ENCODE measurements around the gene TAB3.

The TAB3 gene

GRCh38 chrX:30876367-30876766, 12.7 kb downstream of the TAB3 start:
- Mint-ChIP-seq H3K27ac (peak overlapping the region; percentile 8 to 18), H3K4me1 (ENCODE audit: low read depth in 2 of 2) (peaks cover 10 to 43% of the 10 kb centered on the region in 2 donors), H3K4me3 (no peak overlapping the region), H3K9me3 (no peaks in the 10 kb centered on the region), H3K36me3 (ENCODE audit: insufficient read depth) (peaks cover 3% of the 10 kb centered on the region), H3K27me3 (no peaks in the 10 kb centered on the region)
- DNase-seq (no peak), ATAC-seq (replicated peaks) (no peak)

- no peak for ATAC-seq (replicated peaks)
- Mint-ChIP-seq H3K4me1 (ENCODE audit: low read depth in 2 of 2) (peaks cover 10 to 41% of the 10 kb centered on the region in 2 donors), H3K27me3 (no peaks in the 10 kb centered on the region), H3K9me3 (no peaks in the 10 kb centered on the region), H3K36me3 (ENCODE audit: insufficient read depth) (peaks cover 6% of the 10 kb centered on the region), H3K27ac (peak overlapping the region in 1 of 2 donors; percentile 8), H3K4me3 (no peak overlapping the region)
- DNase-seq: no peak
Observed at GRCh38 chrX:30875957-30876356, 13.1 kb downstream of the TAB3 start.

- ATAC-seq (replicated peaks) (no peak), DNase-seq (no peak)
- H3K27ac Mint-ChIP-seq: no peak overlapping the region
- H3K27me3 Mint-ChIP-seq: no peaks in the 10 kb centered on the region
- no peaks in the 10 kb centered on the region for H3K9me3 Mint-ChIP-seq
- H3K4me3 Mint-ChIP-seq: no peak overlapping the region
- H3K4me1 Mint-ChIP-seq (ENCODE audit: low read depth in 2 of 2): peaks cover 10 to 30% of the 10 kb centered on the region in 2 donors
- peaks cover 9% of the 10 kb centered on the region for H3K36me3 Mint-ChIP-seq (ENCODE audit: insufficient read depth)
Observed at GRCh38 chrX:30874851-30875250, 14.2 kb downstream of the TAB3 start.

- no peak overlapping the region for H3K4me3 Mint-ChIP-seq
Observed at GRCh38 chrX:30870572-30870971, 18.5 kb downstream of the TAB3 start.

GRCh38 chrX:30865612-30866011, 23.4 kb downstream of the TAB3 start:
- Mint-ChIP-seq H3K4me1 (ENCODE audit: low read depth in 2 of 2) (no peaks in the 10 kb centered on the region), H3K27ac (no peak overlapping the region), H3K27me3 (no peaks in the 10 kb centered on the region), H3K4me3 (no peak overlapping the region), H3K36me3 (ENCODE audit: insufficient read depth) (peaks cover 23% of the 10 kb centered on the region), H3K9me3 (no peaks in the 10 kb centered on the region)
- ATAC-seq (replicated peaks): no peak
- no peak for DNase-seq

More at GRCh38 chrX:30870572-30870971, 18.5 kb downstream of the TAB3 start:
- no peak overlapping the region for H3K27ac Mint-ChIP-seq
- no peaks in the 10 kb centered on the region for H3K27me3 Mint-ChIP-seq
- no peaks in the 10 kb centered on the region for H3K9me3 Mint-ChIP-seq
- no peak for ATAC-seq (replicated peaks)
- peaks cover 6 to 16% of the 10 kb centered on the region in 2 donors for H3K4me1 Mint-ChIP-seq (ENCODE audit: low read depth in 2 of 2)
- peaks cover 26% of the 10 kb centered on the region for H3K36me3 Mint-ChIP-seq (ENCODE audit: insufficient read depth)
- DNase-seq: no peak

DNA sequence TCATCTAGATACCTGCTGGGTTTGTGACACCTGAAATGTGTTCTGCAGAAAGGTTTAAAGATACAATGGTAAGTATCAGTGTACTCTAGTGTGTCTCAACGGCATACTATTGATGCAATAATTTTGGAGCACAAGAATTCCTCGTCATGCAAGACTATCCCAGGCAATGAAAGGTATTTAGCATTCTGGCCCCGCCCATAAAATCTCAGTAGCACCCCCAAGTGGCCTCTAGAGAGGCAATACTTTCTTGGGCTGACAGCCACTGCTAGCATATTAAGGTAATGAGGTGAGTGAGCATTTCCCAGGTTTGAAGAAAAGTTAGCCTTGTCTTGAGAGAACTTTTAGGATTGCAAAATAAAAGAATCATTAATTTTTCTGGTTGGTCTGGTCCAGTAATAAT, 24.0 kb downstream of the TAB3 start:
- H3K4me1 Mint-ChIP-seq (ENCODE audit: low read depth in 2 of 2): no peaks in the 10 kb centered on the region
- no peak for DNase-seq

GRCh38 chrX:30864383-30864785, 24.7 kb downstream of the TAB3 start:
- Mint-ChIP-seq H3K9me3 (no peaks in the 10 kb centered on the region), H3K27me3 (no peaks in the 10 kb centered on the region), H3K27ac (no peak overlapping the region), H3K4me1 (ENCODE audit: low read depth in 2 of 2) (no peaks in the 10 kb centered on the region), H3K4me3 (no peak overlapping the region), H3K36me3 (ENCODE audit: insufficient read depth) (peaks cover 27% of the 10 kb centered on the region)
- DNase-seq: no peak
- ATAC-seq (replicated peaks): no peak

More for the DNA sequence above, 24.0 kb downstream of the TAB3 start:
- peaks cover 25% of the 10 kb centered on the region for H3K36me3 Mint-ChIP-seq (ENCODE audit: insufficient read depth)
- no peak for ATAC-seq (replicated peaks)
- no peak overlapping the region for H3K27ac Mint-ChIP-seq
- no peaks in the 10 kb centered on the region for H3K9me3 Mint-ChIP-seq
- H3K27me3 Mint-ChIP-seq: no peaks in the 10 kb centered on the region
- H3K4me3 Mint-ChIP-seq: no peak overlapping the region

DNA sequence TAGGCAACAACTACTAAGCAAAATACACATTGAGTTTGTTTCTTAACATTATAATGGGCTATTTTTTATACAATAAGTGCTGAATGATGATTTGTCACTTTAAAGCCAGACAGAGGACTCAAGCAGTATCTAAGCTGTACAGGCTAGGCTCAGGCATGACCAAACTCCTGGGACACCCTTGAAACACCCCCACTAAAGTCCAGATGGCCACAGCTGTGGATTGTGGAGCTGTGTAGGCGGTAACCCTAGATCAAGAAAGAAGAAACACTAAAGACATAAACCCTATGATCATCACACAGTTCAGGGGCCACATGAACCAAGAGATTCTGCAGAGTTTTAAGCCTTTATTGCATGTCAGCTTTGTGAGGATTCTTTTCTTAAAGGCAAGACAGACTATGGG, 25.1 kb downstream of the TAB3 start:
- Mint-ChIP-seq H3K36me3 (ENCODE audit: insufficient read depth) (peaks cover 25% of the 10 kb centered on the region), H3K4me3 (no peak overlapping the region), H3K27ac (no peak overlapping the region), H3K9me3 (no peaks in the 10 kb centered on the region), H3K4me1 (ENCODE audit: low read depth in 2 of 2) (no peaks in the 10 kb centered on the region), H3K27me3 (no peaks in the 10 kb centered on the region)
- ATAC-seq (replicated peaks) (no peak), DNase-seq (no peak)

DNA sequence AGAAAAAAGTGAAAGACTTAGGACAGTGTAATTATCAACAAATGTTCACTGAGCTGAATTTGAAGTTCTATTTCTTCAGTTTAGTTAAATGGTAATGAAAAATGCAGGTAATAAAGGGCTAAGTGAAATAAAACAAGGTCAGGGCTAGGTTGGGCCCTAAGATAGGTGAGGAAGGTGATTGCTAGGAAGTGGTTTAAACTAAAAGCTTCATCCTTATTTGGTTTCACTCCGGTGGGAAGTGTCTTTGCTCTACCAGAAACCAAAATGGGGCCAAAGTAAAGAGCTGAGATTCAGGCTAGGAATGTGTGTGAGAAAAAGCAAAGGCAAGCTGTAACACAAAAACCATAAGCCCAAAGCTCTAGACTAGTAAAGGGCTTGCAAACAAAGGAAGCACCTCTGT, 31.0 kb downstream of the TAB3 start:
- H3K9me3 Mint-ChIP-seq: no peaks in the 10 kb centered on the region
- peak overlapping the region; percentile 19 to 27 for H3K27ac Mint-ChIP-seq
- DNase-seq: no peak
- peaks cover 19% of the 10 kb centered on the region for H3K36me3 Mint-ChIP-seq (ENCODE audit: insufficient read depth)
- H3K27me3 Mint-ChIP-seq: no peaks in the 10 kb centered on the region
- H3K4me1 Mint-ChIP-seq (ENCODE audit: low read depth in 2 of 2): peaks cover 1 to 6% of the 10 kb centered on the region in 2 donors
- no peak overlapping the region for H3K4me3 Mint-ChIP-seq
- ATAC-seq (replicated peaks): no peak

DNA sequence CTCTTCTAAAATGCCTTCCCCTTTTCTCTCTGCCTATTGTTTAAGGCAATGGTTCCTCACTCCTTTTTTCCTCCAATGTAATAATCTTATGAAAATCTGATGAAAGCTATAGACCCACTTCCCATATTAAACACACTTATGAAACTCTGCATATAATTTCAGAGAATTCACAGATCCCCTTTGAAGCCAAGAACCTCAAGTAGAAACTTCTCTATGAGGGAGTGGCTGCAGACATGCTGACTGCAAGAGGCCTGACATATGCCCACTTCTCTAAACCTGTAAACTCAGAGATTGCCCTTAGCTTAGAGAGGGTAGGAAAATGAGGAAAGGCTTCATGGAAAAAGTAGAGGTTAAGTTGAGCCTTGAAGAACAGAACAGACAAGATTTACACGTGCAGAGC, 37.6 kb downstream of the TAB3 start:
- no peaks in the 10 kb centered on the region for H3K27me3 Mint-ChIP-seq
- no peak overlapping the region for H3K27ac Mint-ChIP-seq
- peaks cover 16% of the 10 kb centered on the region for H3K36me3 Mint-ChIP-seq (ENCODE audit: insufficient read depth)
- no peak for DNase-seq
- ATAC-seq (replicated peaks): no peak
- no peaks in the 10 kb centered on the region for H3K9me3 Mint-ChIP-seq
- H3K4me1 Mint-ChIP-seq (ENCODE audit: low read depth in 2 of 2): peaks cover 3 to 6% of the 10 kb centered on the region in 2 donors
- no peak overlapping the region for H3K4me3 Mint-ChIP-seq

GRCh38 chrX:30835373-30835772, 53.7 kb downstream of the TAB3 start:
- H3K36me3 Mint-ChIP-seq (ENCODE audit: insufficient read depth): peaks cover 26% of the 10 kb centered on the region
- DNase-seq: no peak
- no peaks in the 10 kb centered on the region for H3K9me3 Mint-ChIP-seq
- H3K27ac Mint-ChIP-seq: no peak overlapping the region
- H3K27me3 Mint-ChIP-seq: no peaks in the 10 kb centered on the region
- H3K4me3 Mint-ChIP-seq: no peak overlapping the region
- ATAC-seq (replicated peaks): no peak
- peaks cover 0 to 8% of the 10 kb centered on the region in 2 donors for H3K4me1 Mint-ChIP-seq (ENCODE audit: low read depth in 2 of 2)

DNA sequence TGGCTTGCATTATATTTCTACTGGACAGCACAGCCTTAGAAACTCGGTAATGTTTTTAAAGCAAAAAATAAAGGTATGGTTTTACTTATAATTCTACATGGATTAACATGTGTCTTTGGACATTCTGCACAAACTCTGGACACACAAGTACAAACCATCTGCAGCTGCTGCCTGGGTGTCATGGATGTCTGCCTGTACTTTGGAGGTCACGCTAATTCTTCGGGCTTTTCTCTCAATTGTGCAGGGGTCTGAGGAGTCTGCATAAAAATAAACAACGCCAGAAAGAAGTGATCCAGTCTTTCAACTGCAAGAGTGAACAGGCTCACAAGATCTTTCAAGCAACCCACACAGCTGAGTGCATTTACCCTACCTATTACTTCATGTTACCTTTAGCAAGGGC, 55.2 kb downstream of the TAB3 start:
- ATAC-seq (replicated peaks) (no peak), DNase-seq (no peak)
- Mint-ChIP-seq H3K9me3 (no peaks in the 10 kb centered on the region), H3K36me3 (ENCODE audit: insufficient read depth) (peaks cover 22% of the 10 kb centered on the region), H3K4me3 (no peak overlapping the region), H3K27me3 (no peaks in the 10 kb centered on the region), H3K27ac (no peak overlapping the region), H3K4me1 (ENCODE audit: low read depth in 2 of 2) (peaks cover 0 to 8% of the 10 kb centered on the region in 2 donors)

DNA sequence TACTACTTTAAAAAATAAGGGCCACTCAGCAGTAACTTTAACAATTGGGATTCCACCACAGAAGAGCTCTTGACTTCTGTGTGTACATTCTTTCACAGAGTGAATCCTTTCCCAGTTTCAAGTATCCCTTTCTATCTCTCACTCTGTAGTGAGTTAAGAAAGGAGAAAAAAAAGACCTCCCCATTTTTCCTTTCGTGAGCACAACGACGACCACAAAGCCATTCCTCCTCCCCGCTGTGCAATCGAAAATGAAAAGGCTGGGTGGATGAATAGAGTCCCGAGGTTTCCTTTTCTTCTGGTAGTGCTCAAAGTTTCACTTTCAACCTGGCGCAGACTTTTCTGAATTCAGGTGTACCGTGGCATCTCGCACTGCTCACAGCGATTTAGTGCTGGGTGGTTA, 58.0 kb downstream of the TAB3 start:
- peaks cover 0 to 8% of the 10 kb centered on the region in 2 donors for H3K4me1 Mint-ChIP-seq (ENCODE audit: low read depth in 2 of 2)
- peaks cover 10% of the 10 kb centered on the region for H3K36me3 Mint-ChIP-seq (ENCODE audit: insufficient read depth)
- H3K27me3 Mint-ChIP-seq: no peaks in the 10 kb centered on the region
- DNase-seq (no peak), ATAC-seq (replicated peaks) (no peak)
- H3K27ac Mint-ChIP-seq: peak overlapping the region; percentile 79 to 82
- H3K4me3 Mint-ChIP-seq: no peak overlapping the region
- no peaks in the 10 kb centered on the region for H3K9me3 Mint-ChIP-seq

DNA sequence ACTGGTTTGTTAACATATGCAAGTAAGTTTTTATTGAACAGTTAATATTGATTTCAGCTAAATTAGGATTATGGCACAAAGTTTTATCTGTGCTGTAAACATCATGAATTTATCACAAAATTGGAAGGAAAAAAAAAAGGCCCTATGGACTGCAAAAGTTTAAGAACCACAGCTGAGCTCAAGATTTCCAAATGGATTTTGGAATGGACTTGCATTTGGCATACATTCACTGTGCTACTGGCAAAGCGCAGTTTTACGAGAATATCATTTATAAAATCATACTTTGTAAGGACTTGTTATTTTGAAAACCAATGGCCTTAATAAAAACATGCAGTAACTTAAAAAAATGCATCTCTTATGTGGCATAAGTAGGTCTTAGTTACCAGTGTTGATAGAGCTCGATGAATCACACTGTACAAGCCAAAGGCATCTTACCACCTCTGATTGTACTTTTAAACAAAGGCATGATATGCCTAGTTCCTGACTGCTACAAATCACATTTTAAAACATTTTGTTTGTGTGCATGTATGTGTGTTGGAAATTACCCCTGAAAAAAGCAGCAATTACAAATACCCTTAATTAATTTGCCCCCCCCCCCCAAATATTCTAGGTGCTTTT, 58.6 kb downstream of the TAB3 start:
- Mint-ChIP-seq H3K27me3 (no peaks in the 10 kb centered on the region), H3K9me3 (no peaks in the 10 kb centered on the region), H3K4me3 (no peak overlapping the region), H3K4me1 (ENCODE audit: low read depth in 2 of 2) (peaks cover 1 to 8% of the 10 kb centered on the region in 2 donors), H3K27ac (no peak overlapping the region), H3K36me3 (ENCODE audit: insufficient read depth) (peaks cover 10% of the 10 kb centered on the region)
- no peak for DNase-seq
- ATAC-seq (replicated peaks): no peak

All from effector memory CD8-positive, alpha-beta T cell (primary cell).